Left lung (tissue), 10 donors: ENCODE results near the gene MYOM1. TPM values are rescaled to one million over a fixed set of nuclear protein-coding genes. Genes with fewer than 3 reads are reported as not detected.

ENCODE experiments used
- ATAC-seq: fragments of 200-7000 bp; cut with Tn5 transposase; one replicate; pipeline ENCODE4 v1.9.1; 2020; ENCODE audit warnings: moderate library complexity
- DNase-seq, 4 donors: peaks; one replicate each; pipeline ENCODE4 v3.0.0-alpha.2; 2013 to 2020
- H3K27ac ChIP-seq, 2 donors: fragments of 200-600 bp; sonication (generic) in 1 of 2; one replicate each; pipeline versions ENCODE4 v1.5.0 to v1.8.0; 2020 to 2021
- H3K27me3 ChIP-seq, 2 donors: fragments of 200-600 bp; sonication (generic) in 1 of 2; one replicate each; pipeline versions ENCODE4 v1.5.0 to v1.8.0; 2020 to 2021
- H3K36me3 ChIP-seq, 2 donors: fragments of 200-600 bp; sonication (generic) in 1 of 2; one replicate each; pipeline versions ENCODE4 v1.5.0 to v1.8.0; 2020 to 2021
- H3K4me1 ChIP-seq, 2 donors: fragments of 200-600 bp; one replicate each; pipeline ENCODE4 v1.8.0; 2021
- H3K4me3 ChIP-seq, 2 donors: fragments of 200-600 bp; sonication (generic) in 1 of 2; one replicate each; pipeline versions ENCODE4 v1.5.0 to v1.8.0; 2020 to 2021; ENCODE audit warnings: mild to moderate bottlenecking in 1 of 2
- H3K9me3 ChIP-seq, 2 donors: fragments of 200-600 bp; sonication (generic) in 1 of 2; one replicate each; pipeline versions ENCODE4 v1.5.0 to v1.8.0; 2020 to 2021
- intact Hi-C, 2 donors: fragments of 100-400 bp; cut with DNase I; formaldehyde crosslinking; loops; one replicate each; pipeline versions ENCODE4 v1.11.2 to v1.14.2; 2022
- polyA plus RNA-seq, 6 donors: library from polyadenylated mRNA; unstranded; fragments of 120-200 nt; gene quantifications; one replicate each; pipeline ENCODE4 v1.2.1, GENCODE V29; 2013; ENCODE audit not compliant: insufficient read length in 6 of 6
- total RNA-seq, 2 donors: library from RNA; stranded (reverse); fragmentation: NEBNext Ultra II Directional; extraction: Animal tissue kit (Norgen Biotek cat#: 25700); gene quantifications; one replicate each; pipeline ENCODE4 v1.2.1, GENCODE V29; 2021
- TF ChIP-seq, protein P1 (sequence below), 2 donors: fragments of 200-600 bp; sonication (generic) in 1 of 2; IDR thresholded peaks; one replicate each; pipeline versions ENCODE4 v1.5.0 to v1.8.0; 2021; ENCODE audit warnings: antibody characterized with exemption in 2 of 2
- donor health status: DM: no; HTN: yes; CAD: no.
- donor health status: DM: no; HTN: no; CAD: no.

MYOM1 gene
- total and polyA plus RNA-seq, 8 donors, result 1.5 to 4.5 (median 2.4) TPM

- Histone ChIP-seq H3K4me1 (no peaks in the 10 kb centered on the region), H3K27me3 (no peaks in the 10 kb centered on the region), H3K4me3 (no peak overlapping the region), H3K9me3 (no peaks in the 10 kb centered on the region), H3K27ac (no peak overlapping the region), H3K36me3 (no peaks in the 10 kb centered on the region)
- ATAC-seq, result no peak
- TF ChIP-seq, protein P1, sequence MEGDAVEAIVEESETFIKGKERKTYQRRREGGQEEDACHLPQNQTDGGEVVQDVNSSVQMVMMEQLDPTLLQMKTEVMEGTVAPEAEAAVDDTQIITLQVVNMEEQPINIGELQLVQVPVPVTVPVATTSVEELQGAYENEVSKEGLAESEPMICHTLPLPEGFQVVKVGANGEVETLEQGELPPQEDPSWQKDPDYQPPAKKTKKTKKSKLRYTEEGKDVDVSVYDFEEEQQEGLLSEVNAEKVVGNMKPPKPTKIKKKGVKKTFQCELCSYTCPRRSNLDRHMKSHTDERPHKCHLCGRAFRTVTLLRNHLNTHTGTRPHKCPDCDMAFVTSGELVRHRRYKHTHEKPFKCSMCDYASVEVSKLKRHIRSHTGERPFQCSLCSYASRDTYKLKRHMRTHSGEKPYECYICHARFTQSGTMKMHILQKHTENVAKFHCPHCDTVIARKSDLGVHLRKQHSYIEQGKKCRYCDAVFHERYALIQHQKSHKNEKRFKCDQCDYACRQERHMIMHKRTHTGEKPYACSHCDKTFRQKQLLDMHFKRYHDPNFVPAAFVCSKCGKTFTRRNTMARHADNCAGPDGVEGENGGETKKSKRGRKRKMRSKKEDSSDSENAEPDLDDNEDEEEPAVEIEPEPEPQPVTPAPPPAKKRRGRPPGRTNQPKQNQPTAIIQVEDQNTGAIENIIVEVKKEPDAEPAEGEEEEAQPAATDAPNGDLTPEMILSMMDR (IDR thresholded peaks at IDR 0.05), result no peak
- intact Hi-C loops, result no loop called here
- no peak for DNase-seq
These were observed 130.2 kb downstream of the MYOM1 start for GRCh38 chr18:3089579-3089978.

GRCh38 chr18:3088449-3088848 is 131.3 kb downstream of the MYOM1 start:
- no peaks in the 10 kb centered on the region for H3K36me3 ChIP-seq
- no peak overlapping the region for H3K4me3 ChIP-seq
- DNase-seq (no peak), ATAC-seq (no peak)
- no peaks in the 10 kb centered on the region for H3K27me3 ChIP-seq
- TF ChIP-seq, protein P1 (IDR thresholded peaks at IDR 0.05), result no peak
- no peak overlapping the region for H3K27ac ChIP-seq
- intact Hi-C loops, result no loop called here
- no peaks in the 10 kb centered on the region for H3K9me3 ChIP-seq
- H3K4me1 ChIP-seq, result no peaks in the 10 kb centered on the region

- H3K4me1 ChIP-seq, result no peaks in the 10 kb centered on the region
- intact Hi-C loops, result no loop called here
- no peak for DNase-seq
- H3K27ac ChIP-seq, result no peak overlapping the region
- H3K4me3 ChIP-seq, result no peak overlapping the region
- no peaks in the 10 kb centered on the region for H3K9me3 ChIP-seq
- ATAC-seq, result no peak
- TF ChIP-seq, protein P1 (IDR thresholded peaks at IDR 0.05), result no peak
- H3K27me3 ChIP-seq, result no peaks in the 10 kb centered on the region
- H3K36me3 ChIP-seq, result no peaks in the 10 kb centered on the region
These were observed 132.9 kb downstream of the MYOM1 start for GRCh38 chr18:3086871-3087270.

GRCh38 chr18:3085612-3086011 is 134.2 kb downstream of the MYOM1 start:
- Histone ChIP-seq H3K4me1 (no peaks in the 10 kb centered on the region), H3K27me3 (no peaks in the 10 kb centered on the region), H3K4me3 (no peak overlapping the region), H3K36me3 (no peaks in the 10 kb centered on the region), H3K27ac (no peak overlapping the region), H3K9me3 (no peaks in the 10 kb centered on the region)
- no peak for DNase-seq
- intact Hi-C loops, result no loop called here
- TF ChIP-seq, protein P1 (IDR thresholded peaks at IDR 0.05), result no peak
- no peak for ATAC-seq

DNA sequence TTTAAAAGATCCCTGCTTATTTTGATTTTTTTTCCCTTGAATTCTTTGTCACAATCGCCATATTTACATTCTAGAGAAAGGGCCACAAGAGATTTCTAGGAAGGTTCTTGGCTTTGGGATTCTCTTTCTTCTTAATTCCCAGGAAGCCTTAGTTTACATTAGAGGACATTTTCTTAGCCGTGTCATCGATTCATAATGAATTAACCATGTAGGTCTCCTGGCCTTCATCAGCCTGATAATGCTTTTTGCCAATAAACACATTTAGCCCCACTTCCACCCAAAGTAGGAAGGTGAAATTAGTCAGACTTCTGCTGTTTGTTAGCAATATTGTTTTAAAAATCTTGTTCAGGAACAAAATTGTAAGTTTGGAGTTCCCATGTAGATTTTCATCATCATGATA is 135.6 kb downstream of the MYOM1 start:
- Histone ChIP-seq H3K27ac (no peak overlapping the region), H3K36me3 (no peaks in the 10 kb centered on the region), H3K27me3 (no peaks in the 10 kb centered on the region), H3K4me1 (no peaks in the 10 kb centered on the region), H3K9me3 (no peaks in the 10 kb centered on the region), H3K4me3 (no peak overlapping the region)
- intact Hi-C loops, result no loop called here
- TF ChIP-seq, protein P1 (IDR thresholded peaks at IDR 0.05), result no peak
- ATAC-seq, result no peak
- no peak for DNase-seq
